GM06990 (cell line): ENCODE data around the gene PLEKHJ1.

Source experiments
- DNase-seq: peaks from one replicate; pipeline ENCODE4 v3.0.0-alpha.2; 2011; ENCODE audit not compliant: insufficient read length; ENCODE audit errors: extremely low read depth
- H3K27me3 ChIP-seq: replicated peaks from 2 replicates; pipeline ENCODE4 v1.6.0; 2011; ENCODE audit warnings: low read length; ENCODE audit not compliant: control insufficient read depth, insufficient read depth
- H3K36me3 ChIP-seq: 2 replicates; pipeline ENCODE4 v1.5.1; 2011; ENCODE audit warnings: low read length; ENCODE audit not compliant: control insufficient read depth, insufficient read depth
- H3K4me3 ChIP-seq: replicated peaks from 2 replicates; pipeline ENCODE4 v1.5.1; 2011; ENCODE audit warnings: low read depth, mild to moderate bottlenecking, control low read depth, low read length
- TF ChIP-seq, protein P1 (sequence below): IDR thresholded peaks from 2 replicates; pipeline ENCODE4 v1.5.1; 2011; ENCODE audit warnings: low read length, control low read depth, mild to moderate bottlenecking, inconsistent platforms; ENCODE audit not compliant: insufficient read depth, poor library complexity, severe bottlenecking

The PLEKHJ1 gene

DNA sequence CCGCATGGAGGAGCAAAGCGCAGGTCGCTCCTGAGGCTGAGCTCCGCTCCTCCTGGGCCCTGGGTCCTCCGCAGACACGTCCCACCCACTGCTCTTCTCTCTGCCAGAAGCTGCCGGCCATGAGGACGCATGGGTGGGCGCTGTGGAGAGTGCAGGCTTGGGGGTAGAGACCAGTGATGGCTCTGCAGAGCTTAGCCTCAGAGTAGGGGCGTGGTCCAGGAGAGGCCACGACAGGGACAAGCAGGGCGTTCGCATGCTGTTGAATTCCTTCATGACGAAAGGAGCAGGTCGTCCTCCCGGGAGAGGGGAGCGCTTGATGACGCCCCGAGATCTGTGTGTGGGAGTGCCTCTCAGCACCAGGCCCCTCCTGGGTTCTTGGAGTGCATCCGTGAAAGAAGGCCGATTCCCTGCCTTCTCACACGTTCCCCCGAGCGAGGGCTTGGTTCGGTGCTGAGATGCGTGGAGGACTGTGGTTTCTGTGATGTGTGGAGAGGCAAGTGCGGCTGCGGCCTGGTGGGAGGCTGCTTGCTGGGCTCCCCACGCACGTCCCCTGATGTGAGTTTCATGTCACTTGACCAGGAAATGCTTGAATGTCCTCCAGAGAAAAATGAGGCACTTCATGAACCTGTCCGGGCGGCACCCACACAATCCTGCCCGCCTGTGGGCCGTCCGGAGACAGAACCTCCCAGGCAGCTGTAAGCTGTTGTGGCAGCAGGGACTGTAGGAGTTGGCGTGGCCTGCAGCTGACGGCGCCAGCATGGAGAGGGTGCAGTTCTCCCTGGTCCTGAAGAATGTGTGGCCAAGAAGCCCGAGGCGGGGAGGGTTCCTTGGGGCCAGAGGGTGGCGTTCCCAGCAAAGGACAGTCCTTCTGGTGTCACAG lies 5.0 kb upstream of the PLEKHJ1 start:
- no peak for DNase-seq
- no peak overlapping the region for H3K4me3 ChIP-seq
- TF ChIP-seq, protein P1, sequence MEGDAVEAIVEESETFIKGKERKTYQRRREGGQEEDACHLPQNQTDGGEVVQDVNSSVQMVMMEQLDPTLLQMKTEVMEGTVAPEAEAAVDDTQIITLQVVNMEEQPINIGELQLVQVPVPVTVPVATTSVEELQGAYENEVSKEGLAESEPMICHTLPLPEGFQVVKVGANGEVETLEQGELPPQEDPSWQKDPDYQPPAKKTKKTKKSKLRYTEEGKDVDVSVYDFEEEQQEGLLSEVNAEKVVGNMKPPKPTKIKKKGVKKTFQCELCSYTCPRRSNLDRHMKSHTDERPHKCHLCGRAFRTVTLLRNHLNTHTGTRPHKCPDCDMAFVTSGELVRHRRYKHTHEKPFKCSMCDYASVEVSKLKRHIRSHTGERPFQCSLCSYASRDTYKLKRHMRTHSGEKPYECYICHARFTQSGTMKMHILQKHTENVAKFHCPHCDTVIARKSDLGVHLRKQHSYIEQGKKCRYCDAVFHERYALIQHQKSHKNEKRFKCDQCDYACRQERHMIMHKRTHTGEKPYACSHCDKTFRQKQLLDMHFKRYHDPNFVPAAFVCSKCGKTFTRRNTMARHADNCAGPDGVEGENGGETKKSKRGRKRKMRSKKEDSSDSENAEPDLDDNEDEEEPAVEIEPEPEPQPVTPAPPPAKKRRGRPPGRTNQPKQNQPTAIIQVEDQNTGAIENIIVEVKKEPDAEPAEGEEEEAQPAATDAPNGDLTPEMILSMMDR: no peak
- no peaks in the 10 kb centered on the region for H3K27me3 ChIP-seq
- peaks cover 39% of the 10 kb centered on the region for H3K36me3 ChIP-seq

DNA sequence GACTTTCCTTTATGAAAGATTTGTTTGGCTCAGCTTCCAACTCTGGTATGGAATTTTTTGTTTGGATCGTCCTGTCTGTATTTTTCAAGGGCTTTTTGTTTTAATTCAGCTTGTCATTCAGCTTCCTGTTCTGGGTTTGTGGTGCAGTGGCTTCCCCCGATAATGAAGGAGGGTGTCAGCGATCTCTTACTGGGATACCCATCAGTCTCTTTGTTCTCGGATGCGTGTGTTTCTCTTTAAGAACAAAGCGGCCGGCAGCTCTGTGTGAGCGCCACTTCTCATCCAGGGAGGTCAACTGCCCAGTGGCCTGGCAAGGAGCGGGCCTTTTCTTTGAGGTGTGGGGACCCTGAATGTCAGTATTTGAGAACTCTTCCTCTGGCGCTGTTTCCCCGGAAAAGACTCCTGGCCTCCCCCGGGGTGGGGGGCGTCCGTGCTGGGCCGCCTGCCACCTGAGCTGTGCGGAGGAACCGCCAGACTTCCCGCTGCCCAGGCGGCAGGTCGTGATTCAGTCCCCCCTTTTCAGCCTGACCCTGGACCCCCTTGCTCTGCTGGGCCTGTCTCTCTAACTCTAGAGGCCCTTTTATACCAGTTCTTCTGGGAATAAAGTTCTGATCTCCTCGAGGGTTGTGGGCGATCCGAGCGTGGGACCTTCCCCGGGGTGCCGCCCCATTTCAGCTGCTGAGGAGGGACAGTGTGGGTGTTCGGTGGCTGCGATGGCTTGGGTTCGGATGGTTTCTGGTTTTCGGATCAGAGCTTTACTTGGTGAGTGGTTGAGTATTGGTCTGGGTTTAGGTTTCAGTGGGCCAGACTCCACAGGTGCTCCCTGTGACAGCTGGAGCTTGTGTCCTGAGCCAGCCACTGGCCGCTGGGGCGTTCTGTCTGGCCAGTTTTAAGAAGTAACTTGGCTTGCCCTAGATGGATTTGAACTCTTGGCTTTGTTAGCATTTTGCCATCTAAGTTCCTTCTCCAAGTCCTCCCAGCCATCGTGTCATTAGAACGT lies 3.9 kb upstream of the PLEKHJ1 start:
- TF ChIP-seq, protein P1: no peak
- DNase-seq: no peak
- peaks cover 28% of the 10 kb centered on the region for H3K36me3 ChIP-seq
- H3K27me3 ChIP-seq: no peaks in the 10 kb centered on the region
- H3K4me3 ChIP-seq: peak overlapping the region; percentile 35

DNA sequence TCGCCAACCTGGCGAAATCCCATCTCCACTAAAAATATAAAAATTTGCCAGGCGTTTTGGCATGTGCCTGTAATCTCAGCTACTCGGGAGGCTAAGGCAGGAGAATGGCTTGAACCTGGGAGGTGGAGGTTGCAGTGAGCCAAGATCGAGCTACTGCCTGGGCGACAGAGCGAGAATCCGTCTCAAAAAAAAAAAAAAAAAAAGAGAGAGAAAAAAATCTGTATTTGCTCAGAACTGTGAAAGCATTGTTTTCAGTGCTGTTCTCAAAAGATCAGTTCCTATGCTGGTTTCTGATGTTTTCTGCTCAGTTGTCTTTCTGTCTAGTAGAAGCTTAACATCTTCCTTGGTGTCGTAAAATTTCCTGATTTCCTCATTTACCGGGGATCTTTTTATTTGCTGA lies 3.0 kb upstream of the PLEKHJ1 start:
- TF ChIP-seq, protein P1: no peak
- DNase-seq: no peak
- Histone ChIP-seq H3K27me3 (no peaks in the 10 kb centered on the region), H3K36me3 (peaks cover 22% of the 10 kb centered on the region), H3K4me3 (peak overlapping the region; percentile 85)

GRCh38 chr19:2237869-2238153 lies 1.7 kb upstream of the PLEKHJ1 start:
- peaks cover 18% of the 10 kb centered on the region for H3K36me3 ChIP-seq
- H3K27me3 ChIP-seq: no peaks in the 10 kb centered on the region
- no peak for DNase-seq
- TF ChIP-seq, protein P1: no peak
- H3K4me3 ChIP-seq: peak overlapping the region; percentile 85

DNA sequence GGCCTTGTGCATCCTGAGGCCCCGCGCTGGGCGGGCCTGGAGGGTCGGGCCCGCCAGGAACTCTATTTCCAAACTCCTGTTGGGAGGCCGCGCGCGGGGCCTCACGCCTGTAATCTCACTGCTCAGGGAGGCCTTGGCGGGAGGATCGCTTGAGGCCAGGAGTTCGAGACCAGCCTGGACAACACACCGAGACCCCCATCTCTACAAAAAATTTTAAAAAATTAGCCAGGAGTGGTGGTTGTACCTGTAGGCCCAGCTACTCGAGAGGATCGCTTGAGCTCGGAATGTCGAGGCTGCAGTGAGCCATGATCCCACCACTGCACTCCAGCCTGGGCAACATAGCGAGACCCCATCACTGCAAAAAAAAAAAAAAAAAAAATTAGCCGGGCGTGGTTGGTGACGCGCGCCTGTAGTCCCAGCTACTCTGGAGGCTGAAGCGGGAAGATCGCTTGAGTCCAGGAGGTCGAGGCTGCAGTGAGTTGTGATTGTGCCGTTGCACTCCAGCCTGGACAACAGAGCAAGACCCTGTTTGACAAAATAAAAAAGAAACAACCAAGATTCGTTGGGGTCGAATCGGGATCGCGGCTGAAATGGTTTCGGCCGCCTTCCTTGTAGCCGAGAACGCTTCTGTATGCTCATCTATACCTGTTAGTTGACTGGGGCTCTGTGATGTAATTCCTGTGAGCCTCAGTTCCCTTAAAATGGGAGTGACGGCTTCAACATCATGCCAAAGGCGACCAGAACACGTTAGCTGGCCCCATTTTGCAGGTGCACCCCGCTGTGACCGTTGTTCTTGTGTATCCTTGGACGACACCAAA lies 1.1 kb upstream of the PLEKHJ1 start:
- Histone ChIP-seq H3K27me3 (no peaks in the 10 kb centered on the region), H3K36me3 (peaks cover 20% of the 10 kb centered on the region), H3K4me3 (peak overlapping the region; percentile 85)
- TF ChIP-seq, protein P1: no peak
- DNase-seq: no peak
